Left lobe of liver (tissue), 2 donors: ENCODE data around the gene NQO2. TPM values are rescaled to one million over a fixed set of nuclear protein-coding genes. Genes with fewer than 3 reads are reported as not detected.
A peak's percentile ranks its signal among the peaks of the same experiment; 100 is the strongest.

ENCODE experiments used
- ATAC-seq: fragments of 200-7000 bp; cut with Tn5 transposase; one replicate; pipeline ENCODE4 v1.9.1; 2020; ENCODE audit warnings: mild to moderate bottlenecking, moderate library complexity
- DNase-seq: peaks from one replicate; pipeline ENCODE4 v3.0.0-alpha.2; 2020; ENCODE audit warnings: low spot score
- total RNA-seq: library from RNA; stranded (reverse); gene quantifications from one replicate; pipeline ENCODE4 v1.2.1, GENCODE V29; 2021
- donor health status: DM: no; HTN: no; CAD: no; lungs with moderate emphysema.
- donor health status: DM: no; HTN: yes; CAD: no.

NQO2 gene, protein sequence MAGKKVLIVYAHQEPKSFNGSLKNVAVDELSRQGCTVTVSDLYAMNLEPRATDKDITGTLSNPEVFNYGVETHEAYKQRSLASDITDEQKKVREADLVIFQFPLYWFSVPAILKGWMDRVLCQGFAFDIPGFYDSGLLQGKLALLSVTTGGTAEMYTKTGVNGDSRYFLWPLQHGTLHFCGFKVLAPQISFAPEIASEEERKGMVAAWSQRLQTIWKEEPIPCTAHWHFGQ
- total RNA-seq, result 62.7 TPM

DNA sequence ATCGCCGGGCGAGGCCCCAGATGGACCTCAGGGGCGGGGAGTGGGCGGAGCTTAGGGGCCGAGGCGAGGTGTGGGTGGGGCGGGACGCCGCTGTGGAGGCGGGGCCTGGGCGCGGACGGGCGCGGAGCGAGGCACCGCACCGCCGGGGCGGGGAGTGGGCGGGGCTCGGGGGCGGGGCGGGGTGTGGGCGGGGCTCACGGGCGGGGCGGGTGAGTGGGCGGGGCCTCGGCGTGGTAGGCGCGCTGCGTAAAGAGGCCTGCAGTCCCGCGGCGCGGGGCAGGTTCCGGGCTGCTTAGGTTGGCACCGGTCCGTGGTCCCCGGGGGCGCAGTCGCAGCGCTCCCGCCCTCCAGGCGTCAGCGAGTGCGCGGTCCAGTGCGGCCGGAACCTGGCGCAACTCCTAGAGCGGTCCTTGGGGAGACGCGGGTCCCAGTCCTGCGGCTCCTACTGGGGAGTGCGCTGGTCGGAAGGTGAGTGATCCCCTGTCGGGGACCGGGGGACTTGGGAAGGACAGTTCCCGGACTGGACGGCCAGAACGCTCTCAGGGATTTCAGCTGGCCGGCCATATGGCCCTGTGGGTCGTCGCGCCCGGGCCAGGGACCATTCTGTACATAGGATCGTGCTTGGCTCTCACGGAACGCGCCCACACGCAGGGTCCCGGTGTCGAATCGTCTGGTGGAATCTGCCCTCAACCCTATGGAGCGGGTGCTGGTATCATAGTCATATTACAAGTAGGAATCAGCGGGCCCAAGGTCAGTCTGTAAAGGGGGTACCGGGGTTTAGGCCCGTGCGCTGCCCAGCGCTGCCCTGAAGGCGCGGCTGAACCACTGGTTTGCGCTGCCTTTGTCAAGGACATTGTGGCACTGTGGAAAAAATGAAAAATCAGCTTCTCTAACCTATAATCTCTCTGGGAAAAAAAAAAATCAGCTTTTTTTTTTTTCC, at the start of gene NQO2:
Gene NQO2 (plus strand): TSS at position 277 of the 940 bp plus-strand sequence. CDS start 6,659 bp downstream, outside the sequence.
- ATAC-seq (peak; percentile 84), DNase-seq (peak; percentile 95)

DNA sequence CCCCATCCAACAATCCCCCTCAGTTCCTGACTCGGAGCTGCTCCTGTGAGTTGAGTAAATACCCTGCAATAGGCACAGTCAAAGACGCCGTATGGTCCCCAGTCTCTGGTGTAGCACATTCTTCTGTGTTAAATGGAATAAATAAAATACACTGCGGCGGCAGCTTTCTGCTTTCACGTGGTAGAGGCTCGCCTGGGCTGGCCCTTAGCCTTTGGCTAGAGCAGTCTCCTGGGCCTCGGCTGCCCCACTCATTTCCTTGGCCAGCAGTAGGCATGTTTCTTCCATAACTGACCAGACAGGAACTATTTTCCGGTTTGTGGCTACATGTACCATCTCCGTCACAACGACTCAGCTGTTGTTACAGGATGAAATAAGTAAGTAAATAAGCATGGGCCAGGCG, 49.0 kb upstream of the NQO2 start:
- DNase-seq, result peak; percentile 29
- no peak for ATAC-seq

DNA sequence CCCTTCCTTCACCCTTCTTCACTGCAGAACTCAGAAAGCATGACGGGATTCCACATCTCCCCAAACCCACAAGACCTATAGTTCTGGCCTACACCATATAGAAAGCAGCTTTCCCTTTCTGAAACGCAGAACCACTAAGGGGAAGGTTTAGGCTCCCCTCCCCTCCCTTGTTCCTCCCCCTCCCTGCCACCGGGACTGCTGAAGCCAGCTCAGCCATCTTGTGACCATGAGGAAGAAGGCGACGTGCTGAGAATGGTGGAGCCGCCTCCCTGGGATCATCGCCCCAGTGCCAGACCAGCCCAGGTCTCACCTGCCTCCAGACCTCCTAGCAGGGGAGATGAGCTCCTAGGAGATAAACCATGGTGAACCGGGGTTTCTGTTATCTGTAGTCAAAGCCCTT, 48.0 kb upstream of the NQO2 start:
- DNase-seq (peak; percentile 46), ATAC-seq (peak; percentile 17)

DNA sequence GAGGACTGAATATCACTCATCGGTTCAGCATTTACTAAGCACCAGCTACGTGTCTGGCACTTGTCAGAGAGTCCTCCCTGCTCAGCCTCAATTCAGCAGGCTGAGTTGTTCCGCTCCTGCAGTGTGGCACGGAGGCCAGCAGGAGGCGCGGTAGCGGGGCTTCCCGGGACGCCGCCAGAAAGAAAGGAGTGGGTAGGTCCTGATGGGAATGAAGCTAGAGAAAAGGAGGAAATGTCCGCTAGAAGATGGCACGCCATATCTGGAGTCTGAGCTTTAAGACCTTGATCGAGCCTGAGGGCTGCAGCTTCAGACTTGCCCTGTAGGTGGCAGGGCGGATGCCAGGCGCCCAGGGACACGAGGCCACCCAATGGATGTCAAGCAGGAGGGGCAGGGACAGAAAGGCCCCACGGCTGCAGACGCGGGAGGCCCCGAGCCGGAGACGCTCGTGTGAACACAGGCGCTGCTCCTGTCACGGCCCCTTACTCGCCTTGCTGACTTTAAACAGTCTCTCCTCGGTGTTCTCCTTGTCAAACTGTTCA, 47.1 kb upstream of the NQO2 start:
- ATAC-seq, result peak; percentile 93
- peak; percentile 75 for DNase-seq

DNA sequence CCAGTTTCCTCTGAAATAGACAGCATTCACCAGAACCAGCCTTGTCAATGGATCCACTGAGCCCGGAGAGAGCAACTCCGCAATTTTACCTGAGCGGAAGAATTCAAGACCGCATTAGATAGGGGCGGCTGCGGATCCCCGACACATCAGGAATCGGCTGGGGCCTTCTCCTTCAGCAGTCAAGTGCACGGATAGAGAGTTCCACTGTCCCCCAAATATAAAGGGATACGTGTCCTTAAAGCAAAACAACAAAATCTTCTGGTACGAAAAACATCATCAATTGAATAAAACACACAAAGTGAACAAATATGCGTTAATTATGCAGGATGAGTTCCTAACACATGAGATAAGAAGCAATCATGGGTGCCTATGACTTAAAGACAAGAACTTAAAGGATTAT, 46.6 kb upstream of the NQO2 start:
- DNase-seq, result no peak
- no peak for ATAC-seq

DNA sequence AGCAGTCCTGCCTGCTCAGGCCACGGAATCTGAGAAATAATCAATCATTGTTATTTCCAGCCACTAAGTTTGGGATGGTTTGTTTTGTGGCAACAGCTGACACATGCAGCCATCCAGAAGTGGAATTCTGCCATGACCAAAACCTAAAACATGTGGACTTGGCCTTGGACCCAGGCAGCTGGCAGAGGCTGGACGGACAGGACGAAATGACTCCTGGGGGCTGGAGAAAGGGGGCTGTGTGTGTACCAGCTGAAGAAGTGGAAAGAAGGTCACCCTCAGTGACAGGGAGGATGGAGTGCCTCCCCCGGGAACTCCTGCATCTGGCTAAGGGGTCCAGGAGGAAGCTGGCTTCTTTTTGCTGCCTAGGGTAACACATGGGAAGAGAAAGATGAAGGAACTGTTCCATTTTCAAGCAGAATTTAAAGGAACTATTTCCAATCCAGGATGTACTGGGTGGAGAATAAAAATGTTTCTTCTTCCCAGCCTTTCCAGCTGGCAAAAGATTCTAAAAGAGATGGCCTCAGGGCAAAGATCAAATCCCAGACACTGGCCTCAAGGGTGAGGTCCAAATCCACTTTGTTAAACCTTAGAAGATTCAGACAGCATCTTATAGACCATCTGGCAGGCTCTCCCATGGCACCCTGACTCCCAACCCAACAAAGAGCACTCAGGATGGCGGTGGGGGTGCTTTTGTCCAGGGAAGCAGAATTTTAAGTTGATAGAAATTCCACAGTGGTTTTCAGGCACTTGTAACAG, 42.6 kb upstream of the NQO2 start:
- ATAC-seq, result no peak
- no peak for DNase-seq

DNA sequence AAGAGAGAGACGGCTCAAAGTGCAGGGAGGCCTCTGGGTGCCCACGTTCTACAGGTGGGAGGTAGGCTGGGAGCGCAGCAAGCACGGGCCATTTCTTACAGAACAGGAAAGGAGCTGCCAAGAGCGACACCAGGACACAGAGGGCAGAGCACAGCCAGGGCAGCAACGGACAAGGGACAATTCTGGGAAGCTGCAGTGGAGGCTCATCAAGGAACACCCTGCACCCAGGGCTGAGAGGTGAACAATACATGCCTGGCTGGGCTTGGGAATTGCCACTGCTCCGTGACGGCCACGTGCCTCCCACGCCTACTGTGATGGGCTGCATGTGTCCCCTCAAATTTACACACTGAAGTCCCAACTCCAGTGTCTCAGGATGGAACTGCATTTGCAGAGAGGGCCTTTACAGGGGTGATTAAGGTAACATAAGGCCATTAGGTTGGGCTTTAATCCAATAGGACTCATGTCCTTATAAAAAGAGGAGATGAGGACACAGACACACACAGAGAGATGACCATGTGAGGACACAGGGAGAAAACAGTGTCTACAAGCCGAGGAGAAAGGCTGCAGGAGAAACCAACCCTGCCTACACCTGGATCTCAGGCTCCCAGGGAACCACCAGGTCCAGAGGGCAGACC, 41.9 kb upstream of the NQO2 start:
- peak; percentile 11 for ATAC-seq
- DNase-seq, result no peak

DNA sequence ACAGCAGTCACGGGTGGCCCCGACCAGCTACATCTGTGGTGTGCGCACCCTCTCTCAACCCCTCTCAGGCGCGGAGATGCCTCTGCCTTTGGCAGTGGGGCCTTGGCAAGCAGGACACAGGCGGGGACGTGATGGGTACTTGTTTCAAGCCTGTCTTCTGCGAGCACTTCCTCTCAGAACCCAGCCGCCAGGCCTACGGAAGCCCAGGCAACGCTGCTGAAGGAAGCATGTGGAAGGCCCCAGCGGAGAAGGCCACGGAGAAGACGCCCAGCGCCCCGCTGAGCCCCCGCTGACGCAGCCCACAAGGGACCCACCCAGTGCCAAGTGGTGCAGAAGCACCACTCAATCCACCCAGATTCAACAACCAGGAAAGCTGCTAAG, 41.4 kb upstream of the NQO2 start:
- DNase-seq (no peak), ATAC-seq (peak; percentile 41)

DNA sequence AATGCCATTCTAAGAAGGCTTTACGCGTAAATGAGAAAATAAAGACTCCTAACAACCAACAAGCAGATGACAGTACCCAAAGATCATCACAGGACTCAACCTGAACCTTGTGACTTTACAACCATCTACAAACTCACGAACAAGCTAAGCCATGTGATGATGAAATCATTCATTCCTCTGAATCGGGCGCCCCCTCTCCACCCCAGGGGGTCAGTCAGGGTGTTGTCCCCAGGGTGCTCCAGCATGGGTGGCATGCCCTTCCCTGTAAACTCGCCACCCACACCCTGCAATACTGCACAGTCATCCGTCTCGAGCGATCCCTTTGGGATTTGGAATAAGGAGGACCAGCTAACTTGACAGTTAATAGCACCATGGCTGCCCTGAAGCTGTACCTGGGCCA, 40.9 kb upstream of the NQO2 start:
- DNase-seq (no peak), ATAC-seq (no peak)

DNA sequence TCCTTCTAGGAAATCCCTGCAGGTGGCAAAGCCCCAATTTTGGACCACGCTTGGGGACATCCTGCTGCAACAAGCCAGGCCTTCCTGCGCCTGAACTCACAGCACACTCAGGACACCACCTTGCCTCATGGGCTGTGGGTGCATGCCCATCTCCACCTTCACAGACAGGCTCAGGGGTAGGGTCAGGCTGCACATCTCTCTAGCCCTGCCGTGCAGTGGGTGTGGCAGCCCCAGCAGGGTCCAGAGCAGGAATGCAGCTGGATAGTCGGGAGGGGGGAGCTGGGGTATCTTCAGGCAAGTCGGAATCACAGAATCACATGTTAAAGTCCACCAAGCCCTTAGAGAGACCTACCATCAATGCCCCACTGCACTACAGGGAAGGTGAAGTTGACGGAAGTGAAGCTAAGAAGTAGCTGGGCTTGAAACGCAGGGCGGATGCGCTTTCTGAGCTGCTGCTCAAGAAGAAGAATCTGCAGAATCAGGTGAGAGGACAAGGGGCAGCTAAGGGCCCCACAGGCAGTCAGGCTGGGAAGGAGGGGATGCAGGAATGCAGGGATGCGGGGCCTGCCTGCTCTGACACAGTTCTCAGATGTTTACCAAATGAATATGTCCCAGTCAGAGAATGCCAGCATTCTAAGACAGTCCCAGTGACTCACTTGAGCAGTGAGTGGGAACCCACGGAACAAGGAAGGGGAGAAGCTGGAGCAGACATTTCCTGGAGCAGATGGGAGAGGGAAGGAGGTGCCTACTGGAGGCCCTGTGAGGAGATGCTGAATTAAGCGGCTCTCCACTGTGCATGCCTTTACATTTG, 39.6 kb upstream of the NQO2 start:
- no peak for DNase-seq
- ATAC-seq, result no peak

DNA sequence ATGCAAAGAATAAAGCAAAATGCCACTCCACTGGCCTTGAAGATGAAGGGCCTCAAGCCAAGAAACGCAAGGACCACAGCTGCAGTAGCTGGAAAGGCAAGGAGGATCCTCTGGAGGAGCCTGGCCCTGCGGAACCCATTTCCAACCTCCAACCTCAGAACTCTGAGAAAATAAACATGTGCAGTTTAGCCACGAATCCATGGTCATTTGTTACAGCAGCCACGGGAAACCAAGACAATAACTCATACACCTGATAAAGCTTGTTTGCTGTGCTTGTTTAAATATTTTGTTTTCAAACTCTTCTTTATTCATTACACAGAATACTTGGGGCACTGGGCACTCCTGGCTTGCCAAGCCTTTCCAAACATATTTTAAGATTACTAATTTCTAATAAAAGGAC, 38.8 kb upstream of the NQO2 start:
- ATAC-seq (no peak), DNase-seq (no peak)

DNA sequence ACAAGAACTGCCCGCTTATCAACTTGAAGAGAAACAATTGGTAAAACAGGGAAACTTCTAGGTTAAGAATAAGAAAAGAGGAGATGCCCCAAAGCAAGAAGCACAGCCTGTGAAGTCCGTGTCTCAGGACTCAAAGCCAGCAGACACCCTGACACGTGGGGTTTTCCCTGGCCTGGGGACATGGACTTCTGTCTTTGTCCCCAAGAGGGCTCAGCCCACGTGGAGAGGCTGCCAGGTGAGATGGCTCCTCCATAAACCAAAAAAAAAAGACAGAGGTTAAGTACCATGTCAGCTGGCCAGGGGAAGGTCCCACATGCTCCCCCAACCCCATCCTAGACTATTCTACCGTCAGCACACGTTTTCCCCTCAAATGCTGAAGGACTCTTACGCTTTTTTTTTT, 38.2 kb upstream of the NQO2 start:
- peak; percentile 70 for ATAC-seq

DNA sequence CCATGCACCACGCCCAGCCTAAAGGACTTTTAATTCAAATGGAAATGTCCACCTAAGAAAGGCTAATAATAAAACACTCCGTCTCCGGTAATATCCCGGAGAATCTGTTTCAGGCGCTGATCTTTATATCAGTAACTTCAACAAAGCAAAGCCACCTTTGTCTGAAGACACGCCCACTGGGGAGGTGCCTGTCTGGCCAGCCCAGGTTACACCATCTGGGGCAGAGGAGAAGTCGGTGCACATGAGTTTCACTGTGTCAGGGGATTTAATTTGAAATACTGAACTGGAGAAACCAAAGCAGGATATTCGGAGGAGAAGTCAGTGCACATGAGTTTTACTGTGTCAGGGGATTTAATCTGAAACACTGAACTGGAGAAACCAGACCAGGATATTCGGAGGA, 37.7 kb upstream of the NQO2 start:
- DNase-seq, result no peak
- ATAC-seq, result peak; percentile 63

More for the DNA sequence above, 38.2 kb upstream of the NQO2 start:
- DNase-seq, result no peak

DNA sequence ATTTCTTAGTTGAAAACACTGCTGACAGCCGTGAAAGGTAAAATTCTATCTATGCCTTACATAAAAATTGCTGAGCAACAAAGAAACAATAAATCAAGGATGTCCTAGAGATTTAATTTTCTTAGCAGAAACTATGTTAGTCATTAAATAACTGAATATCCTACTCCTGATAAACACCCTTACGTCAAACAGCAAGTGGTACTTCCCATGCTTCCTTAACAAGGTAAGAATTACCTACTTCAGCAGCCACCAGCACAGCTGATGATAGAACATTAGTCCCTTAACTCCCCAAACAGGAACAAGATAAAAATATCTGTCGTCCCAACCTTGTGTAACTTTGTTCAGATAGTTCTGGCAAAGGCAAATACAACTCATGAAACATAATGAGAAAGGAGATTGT, 37.1 kb upstream of the NQO2 start:
- DNase-seq, result no peak

DNA sequence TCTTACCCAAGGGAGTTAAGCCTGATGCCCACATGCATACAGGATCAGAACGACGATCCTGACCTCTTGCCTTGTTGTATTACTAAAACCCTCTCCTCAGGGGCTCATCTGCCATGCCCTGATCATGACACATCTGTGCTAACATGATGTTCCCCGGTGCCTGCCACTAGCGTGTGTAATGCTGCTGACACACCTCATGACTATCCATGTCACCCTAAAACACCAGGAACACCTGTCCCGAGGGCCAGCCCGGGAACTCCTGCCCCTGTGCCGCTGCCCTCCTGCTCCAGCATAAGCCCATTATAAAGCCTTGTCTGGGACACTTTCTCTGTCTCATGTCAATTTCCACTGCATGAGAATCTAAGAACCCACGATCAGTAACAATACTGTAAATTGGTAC, 35.9 kb upstream of the NQO2 start:
- ATAC-seq, result no peak
- no peak for DNase-seq

More for the DNA sequence above, 37.1 kb upstream of the NQO2 start:
- no peak for ATAC-seq

DNA sequence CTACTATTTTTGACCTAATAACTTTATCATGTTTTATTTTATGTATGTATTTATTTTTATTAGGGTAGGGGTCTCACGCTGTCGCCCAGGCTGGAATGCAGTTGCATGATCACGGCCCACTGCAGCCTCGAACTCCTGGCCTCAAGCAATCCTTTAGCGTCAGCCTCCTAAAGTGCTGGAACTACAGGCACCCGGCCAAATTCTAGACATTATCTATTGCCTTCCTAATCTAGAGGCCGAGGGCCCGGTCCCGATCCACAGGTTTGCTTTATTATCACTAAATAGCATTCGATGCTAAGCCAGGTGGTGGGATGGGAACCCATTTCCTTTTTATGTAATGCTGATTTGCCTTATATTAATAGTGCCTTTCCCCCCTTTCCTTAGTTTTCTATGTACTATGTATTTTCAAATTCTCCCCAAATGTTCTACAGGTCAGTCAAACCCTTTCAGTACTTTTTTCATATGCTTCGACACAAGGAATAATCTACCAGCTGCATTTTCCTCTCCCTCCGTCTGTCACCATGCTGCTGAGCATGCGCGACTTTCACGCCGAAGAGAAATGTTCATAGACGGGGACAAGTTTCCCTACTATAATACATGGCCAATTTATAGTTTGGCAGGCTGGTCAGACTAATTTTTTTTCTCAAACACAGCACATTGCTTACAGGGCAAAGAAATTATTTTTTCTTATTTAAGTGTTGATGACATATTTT, 34.7 kb upstream of the NQO2 start:
- no peak for ATAC-seq
- no peak for DNase-seq

DNA sequence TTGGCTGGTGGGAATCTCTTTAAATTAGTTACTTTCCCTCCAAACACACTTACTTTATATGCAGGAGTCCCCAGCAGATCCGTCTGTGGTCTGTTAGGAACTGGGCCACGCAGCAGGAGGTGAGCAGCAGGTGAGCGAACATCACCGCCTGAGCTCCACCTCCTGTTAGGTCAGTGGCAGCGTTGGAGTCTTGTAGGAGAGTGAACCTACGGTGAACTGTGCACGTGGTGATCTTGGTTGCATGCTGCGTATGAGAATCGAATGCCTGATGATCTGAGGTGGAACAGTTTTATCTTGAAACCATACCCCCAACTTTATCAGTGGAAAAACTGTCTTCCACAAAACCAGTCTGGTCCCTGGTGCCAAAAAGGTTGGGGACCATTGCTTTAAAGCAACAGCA, 33.3 kb upstream of the NQO2 start:
- DNase-seq (no peak), ATAC-seq (no peak)

DNA sequence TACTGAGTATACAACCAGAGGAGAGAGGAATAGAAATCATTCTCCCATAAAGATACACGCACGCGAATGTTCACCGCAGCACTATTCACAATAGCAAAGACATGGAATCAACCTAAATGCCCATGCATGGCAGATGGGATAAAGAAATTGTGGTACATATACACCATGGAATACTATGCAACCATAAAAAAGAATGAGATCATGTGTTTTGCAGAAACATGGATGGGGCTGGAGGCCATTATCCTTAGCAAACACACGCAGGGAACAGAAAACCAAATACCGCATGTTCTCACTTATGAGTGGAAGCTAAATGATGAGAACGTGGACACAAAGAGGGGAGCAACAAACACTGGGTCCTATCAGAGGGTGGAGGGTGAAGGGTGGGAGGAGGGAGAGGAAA, 31.8 kb upstream of the NQO2 start:
- DNase-seq (no peak), ATAC-seq (no peak)

DNA sequence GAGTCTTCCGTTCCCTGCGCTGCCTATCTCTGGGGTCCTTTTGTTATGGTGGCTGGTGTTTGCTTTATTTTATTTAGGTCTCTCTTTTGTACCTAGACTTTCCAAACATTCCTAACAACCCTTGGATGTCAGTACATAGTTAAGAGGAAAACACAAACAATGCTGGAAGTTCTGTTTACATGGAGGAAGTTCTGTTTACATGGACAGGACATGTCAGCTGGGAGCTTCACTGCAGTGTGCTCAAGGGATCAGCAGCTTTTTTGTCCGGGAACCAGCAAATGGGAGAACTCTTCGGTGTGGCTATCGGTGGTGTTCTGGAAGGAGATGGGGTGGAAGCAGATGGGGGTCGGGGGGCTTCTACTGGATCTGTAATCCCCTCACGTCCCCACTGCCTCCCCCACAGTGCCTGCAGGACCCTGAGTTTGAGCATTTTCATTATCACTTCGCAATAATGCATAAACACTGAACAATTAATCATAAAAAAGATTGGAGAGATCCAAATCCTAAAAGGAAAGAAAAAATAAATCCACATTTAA, 31.0 kb upstream of the NQO2 start:
- no peak for ATAC-seq

More for the DNA sequence above, 31.0 kb upstream of the NQO2 start:
- DNase-seq, result no peak
